GM18508 (cell line): ENCODE measurements around the gene TRIM46.
"Not testable (repeated sequence)": the region's sequence is repeated elsewhere in the genome, so short reads cannot be mapped to it uniquely, and the experiment has no call there.

Source experiments
- ATAC-seq: cut with Tn5 transposase; IDR thresholded peaks from one replicate; pipeline ENCODE4 v1.9.1; 2021; ENCODE audit warnings: moderate number of reproducible peaks; ENCODE audit not compliant: insufficient read depth, unreplicated experiment

Gene TRIM46

GRCh38 chr1:155184835-155185782 is 11.5 kb downstream of the TRIM46 start:
- ATAC-seq: no peak

- no peak for ATAC-seq
Observed at GRCh38 chr1:155185783-155186066, 12.1 kb downstream of the TRIM46 start.

GRCh38 chr1:155186067-155186793 is 12.6 kb downstream of the TRIM46 start:
- ATAC-seq: no peak

GRCh38 chr1:155186794-155187455 is 13.3 kb downstream of the TRIM46 start:
- no peak for ATAC-seq

- no peak for ATAC-seq
Observed at GRCh38 chr1:155187456-155187891, 13.8 kb downstream of the TRIM46 start.

- no peak for ATAC-seq
Observed at GRCh38 chr1:155188268-155188667, 14.6 kb downstream of the TRIM46 start.

GRCh38 chr1:155189926-155190325 is 16.3 kb downstream of the TRIM46 start:
- ATAC-seq: not testable (repeated sequence)

- ATAC-seq: no peak
Observed at GRCh38 chr1:155191904-155192303, 18.3 kb downstream of the TRIM46 start.

GRCh38 chr1:155192346-155193274 is 19.0 kb downstream of the TRIM46 start:
- ATAC-seq: no peak

- no peak for ATAC-seq
Observed at GRCh38 chr1:155193275-155193990, 19.8 kb downstream of the TRIM46 start.

- ATAC-seq: not testable (repeated sequence)
Observed at GRCh38 chr1:155193991-155194240, 20.3 kb downstream of the TRIM46 start.

- no peak for ATAC-seq
Observed at GRCh38 chr1:155195201-155196102, 21.8 kb downstream of the TRIM46 start.

- ATAC-seq: no peak
Observed at GRCh38 chr1:155196103-155196892, 22.6 kb downstream of the TRIM46 start.

- no peak for ATAC-seq
Observed at GRCh38 chr1:155196893-155197638, 23.4 kb downstream of the TRIM46 start.

GRCh38 chr1:155197901-155198546 is 24.4 kb downstream of the TRIM46 start:
- ATAC-seq: no peak

GRCh38 chr1:155198547-155198906 is 24.9 kb downstream of the TRIM46 start:
- ATAC-seq: no peak

- no peak for ATAC-seq
Observed at GRCh38 chr1:155199792-155200191, 26.1 kb downstream of the TRIM46 start.
